ENCODE measurements around the gene OPHN1. TPM values are rescaled to one million over a fixed set of nuclear protein-coding genes. Genes with fewer than 3 reads are reported as not detected.
"Not testable (repeated sequence)": the region's sequence is repeated elsewhere in the genome, so short reads cannot be mapped to it uniquely, and the experiment has no call there.

OPHN1 gene
- total RNA-seq, 2 experiments from 2014 or later = 0.05 to 0.13 TPM

DNA sequence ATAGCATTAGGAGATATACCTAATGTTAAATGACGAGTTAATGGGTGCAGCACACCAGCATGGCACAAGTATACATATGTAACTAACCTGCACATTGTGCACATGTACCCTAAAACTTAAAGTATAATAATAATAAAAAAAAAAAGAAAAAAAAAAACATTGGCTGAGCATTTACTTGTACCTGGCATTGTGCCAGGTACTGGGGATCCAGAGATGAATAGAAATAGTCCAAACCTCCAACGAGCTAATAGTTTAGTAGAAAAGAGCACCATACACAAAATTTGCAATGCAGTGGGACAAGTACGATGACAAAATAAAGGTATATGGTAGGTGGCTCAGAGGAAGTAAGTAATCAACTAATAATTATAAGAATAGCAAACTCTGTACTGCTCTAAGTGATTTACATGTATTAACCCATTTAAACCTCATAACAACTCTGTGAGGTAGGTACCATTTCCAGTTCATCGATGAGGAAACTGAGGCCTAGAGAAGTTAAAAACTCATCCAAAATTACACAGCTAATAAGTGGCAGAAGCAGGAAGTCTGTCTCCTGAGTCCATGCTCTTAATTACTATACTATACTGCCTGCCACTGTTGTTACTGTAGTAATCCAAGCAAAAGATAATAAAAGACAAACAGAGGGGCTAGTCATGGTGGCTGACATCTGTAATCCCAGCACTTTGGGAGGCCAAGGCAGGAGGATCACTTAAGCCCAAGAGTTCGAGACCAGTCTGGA, 319.3 kb downstream of the OPHN1 start:
- H3K9me3 Mint-ChIP-seq (ENCODE audit: insufficient read depth) = no peaks in the 10 kb centered on the region
- no peaks in the 10 kb centered on the region for H3K4me1 Mint-ChIP-seq (ENCODE audit: low read depth)
- no peaks in the 10 kb centered on the region for H3K36me3 Mint-ChIP-seq (ENCODE audit: low read depth)
- POLR2A ChIA-PET = no interaction called here
- no peak overlapping the region for H3K4me3 Mint-ChIP-seq
- H3K27me3 Mint-ChIP-seq (ENCODE audit: low read depth) = no peaks in the 10 kb centered on the region
- CTCF ChIA-PET = no interaction called here
- no peak for ATAC-seq
- no peak overlapping the region for H3K27ac Mint-ChIP-seq
- DNase-seq = no peak

DNA sequence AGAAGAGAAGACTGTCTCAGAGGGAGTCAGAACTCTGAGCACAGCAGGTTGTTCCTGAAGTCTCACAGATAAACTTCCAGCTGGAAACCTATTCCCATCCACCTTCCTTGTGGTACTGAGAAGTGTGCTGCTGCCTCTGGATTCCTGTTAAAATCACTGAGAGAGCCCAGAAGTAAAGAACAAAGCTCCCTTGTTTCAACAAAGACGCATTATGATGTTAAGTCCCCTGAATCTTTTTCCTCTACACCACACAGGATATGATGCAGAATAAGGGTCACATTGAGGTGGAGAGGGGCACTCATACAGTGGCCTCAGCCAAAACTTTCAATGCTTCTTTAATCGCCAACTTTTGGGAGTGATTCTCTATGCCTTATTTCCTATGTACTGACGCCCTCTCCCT, 321.0 kb downstream of the OPHN1 start:
- ChIA-PET CTCF (no interaction called here), POLR2A (no interaction called here)
- Mint-ChIP-seq H3K27me3 (ENCODE audit: low read depth) (no peaks in the 10 kb centered on the region), H3K4me1 (ENCODE audit: low read depth) (no peaks in the 10 kb centered on the region), H3K27ac (no peak overlapping the region), H3K36me3 (ENCODE audit: low read depth) (no peaks in the 10 kb centered on the region), H3K9me3 (ENCODE audit: insufficient read depth) (no peaks in the 10 kb centered on the region), H3K4me3 (no peak overlapping the region)
- ATAC-seq = no peak
- no peak for DNase-seq

DNA sequence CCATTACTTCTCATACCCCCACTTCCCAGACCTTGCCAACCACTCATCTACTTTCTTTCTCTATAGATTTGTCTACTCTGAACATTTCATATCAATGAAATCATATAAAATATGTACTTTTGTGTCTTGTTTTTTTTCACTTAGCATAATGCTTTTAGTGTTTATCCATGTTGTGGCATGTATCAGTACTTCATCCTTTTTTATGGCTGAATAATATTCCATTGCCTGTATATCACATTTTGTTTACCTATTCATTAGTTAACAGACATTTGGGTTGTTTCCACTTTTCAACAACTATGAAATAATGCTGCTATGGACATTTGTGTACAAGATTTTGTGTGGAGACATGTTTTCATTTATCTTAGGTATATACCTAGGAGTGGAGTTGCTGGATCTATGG, 324.1 kb downstream of the OPHN1 start:
- Mint-ChIP-seq H3K4me3 (no peak overlapping the region), H3K27me3 (ENCODE audit: low read depth) (no peaks in the 10 kb centered on the region), H3K9me3 (ENCODE audit: insufficient read depth) (no peaks in the 10 kb centered on the region), H3K27ac (no peak overlapping the region), H3K36me3 (ENCODE audit: low read depth) (no peaks in the 10 kb centered on the region), H3K4me1 (ENCODE audit: low read depth) (no peaks in the 10 kb centered on the region)
- ChIA-PET POLR2A (no interaction called here), CTCF (no interaction called here)
- DNase-seq (no peak), ATAC-seq (no peak)

DNA sequence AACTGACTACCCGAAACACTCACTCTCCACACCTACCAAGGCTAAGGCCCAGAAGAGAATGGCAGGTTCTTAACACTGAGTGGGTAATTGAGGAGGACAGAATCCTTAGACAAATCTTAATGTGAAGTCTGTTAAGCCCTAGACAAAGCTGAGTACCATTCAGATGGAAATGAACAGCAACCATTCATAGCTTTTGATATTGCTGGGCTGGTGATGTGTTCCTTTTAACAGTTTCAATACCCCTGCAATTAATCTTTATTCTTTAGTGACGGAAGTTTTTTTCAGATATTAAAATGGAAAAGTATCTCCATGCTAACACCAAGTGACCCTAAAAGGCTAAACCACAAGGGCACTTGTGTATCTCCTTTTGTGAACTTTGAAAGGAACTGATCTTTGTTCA, 334.9 kb downstream of the OPHN1 start:
- DNase-seq (no peak), ATAC-seq (no peak)
- POLR2A ChIA-PET = no interaction called here
- no peaks in the 10 kb centered on the region for H3K27me3 Mint-ChIP-seq (ENCODE audit: low read depth)
- CTCF ChIA-PET = no interaction called here
- H3K36me3 Mint-ChIP-seq (ENCODE audit: low read depth) = no peaks in the 10 kb centered on the region
- H3K4me1 Mint-ChIP-seq (ENCODE audit: low read depth) = no peaks in the 10 kb centered on the region
- H3K27ac Mint-ChIP-seq = no peak overlapping the region
- H3K9me3 Mint-ChIP-seq (ENCODE audit: insufficient read depth) = no peaks in the 10 kb centered on the region
- no peak overlapping the region for H3K4me3 Mint-ChIP-seq

DNA sequence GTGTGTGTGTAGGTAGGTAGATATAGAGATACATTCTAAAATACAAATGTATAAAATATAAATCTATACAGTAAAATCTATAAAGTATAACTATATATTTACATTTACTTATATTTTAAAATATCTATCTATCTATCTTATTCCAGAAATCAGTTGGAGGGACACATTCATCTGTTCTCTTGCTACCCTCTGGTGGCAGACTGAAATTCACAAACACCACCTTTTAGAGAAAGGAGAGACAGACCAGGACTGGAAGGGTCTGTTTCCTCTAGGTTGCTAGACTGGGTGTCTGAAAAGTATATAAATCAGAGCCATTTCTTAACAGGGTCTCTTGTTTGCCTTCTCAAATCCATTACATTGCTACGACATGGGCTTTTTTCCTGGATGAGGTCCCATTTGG, 343.0 kb downstream of the OPHN1 start:
- no peaks in the 10 kb centered on the region for H3K4me1 Mint-ChIP-seq (ENCODE audit: low read depth)
- CTCF ChIA-PET = no interaction called here

DNA sequence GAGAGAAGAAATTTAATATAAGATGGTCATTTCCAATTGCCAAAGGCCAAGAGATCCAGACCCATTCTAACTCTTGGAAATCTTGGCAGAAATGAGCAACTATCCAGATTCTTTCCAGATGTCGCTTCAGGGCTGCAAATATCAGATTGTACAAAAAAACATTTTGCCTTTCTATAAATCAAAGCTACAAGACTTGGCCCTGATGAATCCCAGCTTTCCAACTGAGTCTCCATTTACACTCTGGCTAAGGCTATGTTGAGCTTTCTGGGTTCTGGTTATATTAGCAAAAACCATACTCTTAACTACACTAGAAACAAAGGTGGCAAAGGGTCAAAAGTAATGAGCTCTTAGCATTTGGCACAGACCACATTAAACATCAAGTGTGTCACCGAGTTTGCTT, 345.8 kb downstream of the OPHN1 start:
- Mint-ChIP-seq H3K27me3 (ENCODE audit: low read depth) (no peaks in the 10 kb centered on the region), H3K27ac (no peak overlapping the region), H3K9me3 (ENCODE audit: insufficient read depth) (no peaks in the 10 kb centered on the region), H3K4me1 (ENCODE audit: low read depth) (no peaks in the 10 kb centered on the region), H3K36me3 (ENCODE audit: low read depth) (no peaks in the 10 kb centered on the region), H3K4me3 (no peak overlapping the region)
- ChIA-PET CTCF (no interaction called here), POLR2A (no interaction called here)
- DNase-seq (no peak), ATAC-seq (no peak)

More for the DNA sequence above, 343.0 kb downstream of the OPHN1 start:
- H3K36me3 Mint-ChIP-seq (ENCODE audit: low read depth) = no peaks in the 10 kb centered on the region
- no peak for ATAC-seq
- POLR2A ChIA-PET = no interaction called here
- DNase-seq = no peak
- no peaks in the 10 kb centered on the region for H3K9me3 Mint-ChIP-seq (ENCODE audit: insufficient read depth)
- H3K27me3 Mint-ChIP-seq (ENCODE audit: low read depth) = no peaks in the 10 kb centered on the region
- no peak overlapping the region for H3K27ac Mint-ChIP-seq
- H3K4me3 Mint-ChIP-seq = no peak overlapping the region

DNA sequence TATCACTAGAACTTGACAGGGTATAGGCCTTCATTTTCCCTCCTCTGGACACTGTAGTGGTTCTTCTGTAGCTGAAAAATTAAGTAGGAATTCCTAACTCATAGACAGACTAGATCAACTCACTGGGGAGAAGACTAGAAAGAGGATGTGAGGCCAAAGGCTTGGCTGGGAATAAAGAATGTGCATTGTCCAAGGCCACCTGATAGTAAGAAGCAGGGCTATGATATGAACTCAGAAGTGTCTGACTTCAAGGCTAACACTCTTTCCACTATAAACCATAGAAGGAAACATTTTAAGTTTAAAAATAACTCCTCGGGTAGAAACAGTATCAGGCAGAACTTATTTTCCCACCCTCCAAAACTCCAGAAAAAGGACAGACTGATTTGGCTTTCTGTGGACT, 346.6 kb downstream of the OPHN1 start:
- Mint-ChIP-seq H3K27ac (no peak overlapping the region), H3K9me3 (ENCODE audit: insufficient read depth) (no peaks in the 10 kb centered on the region), H3K27me3 (ENCODE audit: low read depth) (no peaks in the 10 kb centered on the region), H3K36me3 (ENCODE audit: low read depth) (no peaks in the 10 kb centered on the region), H3K4me1 (ENCODE audit: low read depth) (no peaks in the 10 kb centered on the region), H3K4me3 (no peak overlapping the region)
- no peak for DNase-seq
- CTCF ChIA-PET = no interaction called here
- POLR2A ChIA-PET = no interaction called here
- no peak for ATAC-seq

DNA sequence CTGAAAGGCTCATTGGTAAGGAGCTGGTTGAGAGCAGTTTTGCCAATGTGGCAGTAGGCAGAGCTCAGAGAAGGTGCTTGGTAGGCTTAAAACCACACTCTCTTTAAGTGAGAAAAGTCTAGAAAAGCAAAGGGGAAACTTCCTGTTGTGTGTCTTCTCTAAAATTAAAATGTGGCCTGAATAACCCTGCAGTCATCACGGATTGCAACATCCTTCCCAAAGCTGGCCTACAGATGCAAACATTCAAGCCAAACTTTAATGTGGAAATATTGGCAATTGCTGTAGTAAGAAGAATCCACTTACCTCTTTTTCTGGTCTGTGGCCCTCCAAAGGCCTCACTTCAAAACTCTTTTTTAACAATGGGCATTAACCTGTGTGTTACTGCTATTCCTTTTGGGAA, 348.5 kb downstream of the OPHN1 start:
- DNase-seq = no peak

DNA sequence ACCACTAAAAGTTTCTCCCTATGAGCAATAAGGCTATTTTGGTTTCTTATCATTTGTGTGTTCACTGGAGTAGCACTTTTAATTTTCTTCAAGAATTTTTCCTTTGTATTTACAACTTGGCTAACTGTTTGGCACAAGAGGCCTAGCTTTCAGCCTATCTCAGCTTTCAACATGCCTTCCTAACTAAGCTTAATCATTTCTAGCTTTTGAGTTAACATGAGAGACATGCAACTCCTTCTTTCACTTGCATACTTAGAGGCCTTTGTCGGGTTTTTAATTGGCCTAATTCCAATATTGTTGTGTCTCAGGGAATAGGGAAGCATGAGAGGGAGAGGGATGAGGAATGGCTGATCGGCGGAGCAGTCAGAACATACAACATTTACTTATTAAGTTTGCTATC, 349.8 kb downstream of the OPHN1 start:
- no peaks in the 10 kb centered on the region for H3K27me3 Mint-ChIP-seq (ENCODE audit: low read depth)

More for the DNA sequence above, 348.5 kb downstream of the OPHN1 start:
- ChIA-PET POLR2A (no interaction called here), CTCF (no interaction called here)
- Mint-ChIP-seq H3K4me3 (no peak overlapping the region), H3K4me1 (ENCODE audit: low read depth) (no peaks in the 10 kb centered on the region), H3K27ac (no peak overlapping the region), H3K36me3 (ENCODE audit: low read depth) (no peaks in the 10 kb centered on the region), H3K27me3 (ENCODE audit: low read depth) (no peaks in the 10 kb centered on the region), H3K9me3 (ENCODE audit: insufficient read depth) (no peaks in the 10 kb centered on the region)
- no peak for ATAC-seq

DNA sequence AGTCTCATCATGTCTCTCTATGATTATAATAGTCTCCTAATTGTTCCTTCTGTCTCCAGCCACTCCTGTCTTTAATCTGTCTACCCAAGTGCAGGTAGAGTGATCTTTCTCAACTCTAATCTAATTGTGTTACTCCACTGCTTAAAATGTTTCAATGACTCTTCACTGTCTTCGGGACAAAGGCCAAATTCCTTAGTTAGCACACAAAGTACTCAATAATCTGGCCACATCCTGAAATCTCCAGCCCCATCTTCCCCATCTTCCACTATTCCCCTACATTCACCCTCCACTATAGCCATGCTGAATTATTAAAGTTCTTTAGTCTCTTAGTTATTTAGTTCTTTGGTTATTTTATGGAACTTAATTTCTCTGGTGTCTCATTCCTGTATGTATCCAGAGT, 353.3 kb downstream of the OPHN1 start:
- H3K9me3 Mint-ChIP-seq (ENCODE audit: insufficient read depth) = no peaks in the 10 kb centered on the region

More for the DNA sequence above, 349.8 kb downstream of the OPHN1 start:
- Mint-ChIP-seq H3K4me1 (ENCODE audit: low read depth) (no peaks in the 10 kb centered on the region), H3K27ac (no peak overlapping the region), H3K9me3 (ENCODE audit: insufficient read depth) (no peaks in the 10 kb centered on the region), H3K4me3 (no peak overlapping the region), H3K36me3 (ENCODE audit: low read depth) (no peaks in the 10 kb centered on the region)
- DNase-seq = no peak
- ChIA-PET POLR2A (no interaction called here), CTCF (no interaction called here)
- ATAC-seq = no peak

DNA sequence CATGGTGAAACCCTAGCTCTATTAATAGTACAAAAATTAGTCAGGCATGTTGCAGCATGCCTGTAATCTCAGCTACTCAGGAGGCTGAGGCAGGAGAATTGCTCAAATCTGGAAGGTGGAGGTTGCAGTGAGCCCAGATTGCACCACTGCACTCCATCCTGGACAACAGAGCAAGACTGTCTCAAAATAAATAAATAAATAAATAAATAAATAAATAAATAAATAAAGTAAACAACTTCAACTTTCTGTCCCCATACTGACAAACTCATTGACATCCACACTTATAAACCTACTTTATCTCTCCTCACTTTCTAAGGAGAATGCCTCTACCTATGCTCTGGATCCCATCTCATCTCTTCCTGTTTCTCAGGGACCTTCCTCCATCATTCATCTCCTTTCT, 354.5 kb downstream of the OPHN1 start:
- H3K27me3 Mint-ChIP-seq (ENCODE audit: low read depth); H3K9me3 Mint-ChIP-seq (ENCODE audit: insufficient read depth); H3K27ac Mint-ChIP-seq; H3K4me3 Mint-ChIP-seq; H3K36me3 Mint-ChIP-seq (ENCODE audit: low read depth); CTCF ChIA-PET; ATAC-seq; POLR2A ChIA-PET; H3K4me1 Mint-ChIP-seq (ENCODE audit: low read depth); DNase-seq: not testable (repeated sequence)

More for the DNA sequence above, 353.3 kb downstream of the OPHN1 start:
- POLR2A ChIA-PET = no interaction called here
- no peak for ATAC-seq
- no peaks in the 10 kb centered on the region for H3K4me1 Mint-ChIP-seq (ENCODE audit: low read depth)
- no peak overlapping the region for H3K4me3 Mint-ChIP-seq
- DNase-seq = no peak
- no peaks in the 10 kb centered on the region for H3K36me3 Mint-ChIP-seq (ENCODE audit: low read depth)
- no peak overlapping the region for H3K27ac Mint-ChIP-seq
- no peaks in the 10 kb centered on the region for H3K27me3 Mint-ChIP-seq (ENCODE audit: low read depth)
- CTCF ChIA-PET = no interaction called here

DNA sequence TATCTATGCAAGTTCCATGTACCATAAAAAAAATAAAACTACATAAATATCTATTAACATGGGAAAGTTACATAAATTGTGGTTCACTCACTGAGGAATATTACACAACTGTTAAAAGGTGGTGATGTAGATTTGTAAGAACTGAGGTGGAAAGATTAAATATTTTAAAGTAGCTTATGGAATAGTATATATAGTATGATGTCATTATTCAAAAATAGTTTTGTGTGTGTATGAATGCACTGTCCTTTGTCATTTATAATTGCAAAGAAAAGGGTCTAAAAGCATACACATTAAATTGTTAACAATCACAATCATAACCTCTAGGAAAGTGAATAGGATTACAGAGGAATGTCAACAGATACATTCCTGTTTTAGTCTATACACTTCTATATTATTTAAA, 355.9 kb downstream of the OPHN1 start:
- ATAC-seq (no peak), DNase-seq (no peak)
- H3K36me3 Mint-ChIP-seq (ENCODE audit: low read depth) = no peaks in the 10 kb centered on the region
- no peaks in the 10 kb centered on the region for H3K9me3 Mint-ChIP-seq (ENCODE audit: insufficient read depth)
- no peak overlapping the region for H3K4me3 Mint-ChIP-seq
- no peaks in the 10 kb centered on the region for H3K27me3 Mint-ChIP-seq (ENCODE audit: low read depth)
- POLR2A ChIA-PET = no interaction called here
- H3K4me1 Mint-ChIP-seq (ENCODE audit: low read depth) = no peaks in the 10 kb centered on the region
- CTCF ChIA-PET = no interaction called here
- H3K27ac Mint-ChIP-seq = no peak overlapping the region

DNA sequence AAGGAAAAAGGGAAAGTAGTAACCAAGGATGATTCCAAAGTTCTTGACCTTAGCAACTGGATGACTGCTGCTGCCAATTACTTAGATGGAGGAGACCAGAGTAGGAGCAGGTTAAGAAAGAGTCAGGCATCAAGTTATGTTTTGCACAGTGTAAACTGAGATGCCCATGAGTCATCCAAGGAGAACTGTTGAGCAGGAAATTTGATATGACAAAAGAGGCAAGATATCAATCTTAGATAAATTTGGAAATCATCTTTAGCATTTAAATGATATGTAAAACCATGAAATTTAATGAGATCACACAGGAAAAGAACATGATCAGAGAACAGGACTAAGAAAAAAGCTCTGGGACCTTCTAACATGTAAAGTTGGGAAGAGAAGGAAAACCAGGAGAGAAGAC, 361.3 kb downstream of the OPHN1 start:
- POLR2A ChIA-PET = no interaction called here
- Mint-ChIP-seq H3K36me3 (ENCODE audit: low read depth) (no peaks in the 10 kb centered on the region), H3K4me1 (ENCODE audit: low read depth) (no peaks in the 10 kb centered on the region), H3K27ac (no peak overlapping the region), H3K4me3 (no peak overlapping the region), H3K9me3 (ENCODE audit: insufficient read depth) (no peaks in the 10 kb centered on the region), H3K27me3 (ENCODE audit: low read depth) (no peaks in the 10 kb centered on the region)
- CTCF ChIA-PET = no interaction called here
- DNase-seq = no peak
- ATAC-seq = no peak

All from activated CD8-positive, alpha-beta T cell treated with anti-CD3 and anti-CD28 coated beads, Interleukin-2, amount 10 ng/mL, durations not matched to agents 7 days and 5 days (primary cell).